Astrocyte (in vitro differentiated cells and primary cell): ENCODE measurements around the gene AIMP2.

Experiments
- CTCF ChIP-seq: IDR thresholded peaks from 2 replicates; pipeline ENCODE4 v1.5.1; 2011; ENCODE audit warnings: low read depth, mild to moderate bottlenecking, inconsistent platforms, low read length, moderate library complexity; ENCODE audit not compliant: insufficient read depth
- EZH2 ChIP-seq: IDR thresholded peaks from 2 replicates; pipeline ENCODE4 v1.6.1; 2012; ENCODE audit warnings: mild to moderate bottlenecking, low read length, inconsistent platforms; ENCODE audit not compliant: insufficient read depth

GRCh38 chr7:6016653-6016966, 7.5 kb downstream of the AIMP2 start:
- no peak for TF ChIP-seq CTCF
- no peak for TF ChIP-seq EZH2
